GM19238 (cell line): Measurements from ENCODE around the gene GATA2.

ENCODE experiments used
- DNase-seq: peaks from one replicate; pipeline ENCODE4 v3.0.0; 2011; ENCODE audit warnings: low spot score; ENCODE audit not compliant: insufficient read length

GATA2 gene

GRCh38 chr3:128473737-128474136 lies 19.3 kb downstream of the GATA2 start:
- no peak for DNase-seq

GRCh38 chr3:128473180-128473519 lies 19.9 kb downstream of the GATA2 start:
- no peak for DNase-seq

- no peak for DNase-seq
Measured at GRCh38 chr3:128472449-128473179, 20.4 kb downstream of the GATA2 start.

- DNase-seq, result no peak
Measured at GRCh38 chr3:128471720-128472119, 21.3 kb downstream of the GATA2 start.

- no peak for DNase-seq
Measured at GRCh38 chr3:128471110-128471509, 21.9 kb downstream of the GATA2 start.

GRCh38 chr3:128470134-128470899 lies 22.7 kb downstream of the GATA2 start:
- no peak for DNase-seq

- no peak for DNase-seq
Measured at GRCh38 chr3:128469556-128469955, 23.4 kb downstream of the GATA2 start.

GRCh38 chr3:128468791-128469527 lies 24.0 kb downstream of the GATA2 start:
- DNase-seq, result no peak

GRCh38 chr3:128468285-128468790 lies 24.7 kb downstream of the GATA2 start:
- no peak for DNase-seq

GRCh38 chr3:128466840-128467541 lies 26.0 kb downstream of the GATA2 start, which contains the start of gene DNAJB8:
TSS of gene DNAJB8 (minus strand) at chr3:128466890. CDS start at chr3:128463245, 3,645 bp downstream.
- DNase-seq, result no peak

GRCh38 chr3:128464702-128465101 lies 28.3 kb downstream of the GATA2 start:
- no peak for DNase-seq

- DNase-seq, result no peak
Measured at GRCh38 chr3:128464188-128464587, 28.8 kb downstream of the GATA2 start.

GRCh38 chr3:128463771-128464170 lies 29.2 kb downstream of the GATA2 start:
- DNase-seq, result no peak

GRCh38 chr3:128463354-128463753 lies 29.6 kb downstream of the GATA2 start:
- no peak for DNase-seq

- DNase-seq, result no peak
Measured at GRCh38 chr3:128462931-128463330, 30.1 kb downstream of the GATA2 start.

GRCh38 chr3:128462341-128462910 lies 30.6 kb downstream of the GATA2 start:
- no peak for DNase-seq

- DNase-seq, result no peak
Measured at GRCh38 chr3:128461731-128462130, 31.3 kb downstream of the GATA2 start.

- no peak for DNase-seq
Measured at GRCh38 chr3:128459461-128459820, 33.6 kb downstream of the GATA2 start.

GRCh38 chr3:128458746-128459460 lies 34.1 kb downstream of the GATA2 start:
- DNase-seq, result no peak

GRCh38 chr3:128457937-128458336 lies 35.1 kb downstream of the GATA2 start:
- no peak for DNase-seq
